Measurements from ENCODE around the gene GCAT. TPM values are rescaled to one million over a fixed set of nuclear protein-coding genes. Genes with fewer than 3 reads are reported as not detected.
A peak's percentile ranks its signal among the peaks of the same experiment; 100 is the strongest.

Gene GCAT
- polyA plus RNA-seq, 1 donor from 2014 or later, result 13.0 TPM

- Histone ChIP-seq H3K9me3 (ENCODE audit: low read length) (no peaks in the 10 kb centered on the region), H3K27me3 (ENCODE audit: insufficient read depth, low read depth, low read length) (no peaks in the 10 kb centered on the region), H3K4me3 (ENCODE audit: low read length) (peak overlapping the region; percentile 81), H4K20me1 (ENCODE audit: insufficient read depth) (no peaks in the 10 kb centered on the region), H3F3A (ENCODE audit: insufficient read depth, low read length, poor library complexity, severe bottlenecking) (peaks cover 6% of the 10 kb centered on the region), H3K36me3 (ENCODE audit: insufficient read depth, low read length) (no peaks in the 10 kb centered on the region), H3K27ac (ENCODE audit: low read length) (peak overlapping the region; percentile 78), H2AFZ (ENCODE audit: low read depth, low read length) (peak overlapping the region; percentile 31), H3K9me2 (ENCODE audit: insufficient read depth, low read length) (no peaks in the 10 kb centered on the region), H3K4me2 (ENCODE audit: low read length) (peak overlapping the region; percentile 66), H3K79me2 (replicated peaks; ENCODE audit: insufficient read depth, low read length) (peaks cover 23% of the 10 kb centered on the region), H3K9ac (ENCODE audit: low read length) (peak overlapping the region; percentile 31)
- no peak for TF ChIP-seq REST (IDR thresholded peaks at IDR 0.05; ENCODE audit: borderline replicate concordance)
Observed at GRCh38 chr22:37844904-37845329, 37.2 kb downstream of the GCAT start.

- Histone ChIP-seq H3K4me2 (ENCODE audit: low read length) (no peak overlapping the region), H3K79me2 (replicated peaks; ENCODE audit: insufficient read depth, low read length) (peaks cover 32% of the 10 kb centered on the region), H3K9ac (ENCODE audit: low read length) (no peak overlapping the region), H3K36me3 (ENCODE audit: insufficient read depth, low read length) (no peaks in the 10 kb centered on the region), H3K9me3 (ENCODE audit: low read length) (no peaks in the 10 kb centered on the region), H3K9me2 (ENCODE audit: insufficient read depth, low read length) (no peaks in the 10 kb centered on the region), H3F3A (ENCODE audit: insufficient read depth, low read length, poor library complexity, severe bottlenecking) (peaks cover 6% of the 10 kb centered on the region), H3K27ac (ENCODE audit: low read length) (no peak overlapping the region), H3K27me3 (ENCODE audit: insufficient read depth, low read depth, low read length) (no peaks in the 10 kb centered on the region), H3K4me3 (ENCODE audit: low read length) (no peak overlapping the region), H2AFZ (ENCODE audit: low read depth, low read length) (no peak overlapping the region), H4K20me1 (ENCODE audit: insufficient read depth) (no peaks in the 10 kb centered on the region)
- no peak for TF ChIP-seq TAF1 (IDR thresholded peaks at IDR 0.05; ENCODE audit: low read depth)
- no peak for TF ChIP-seq POLR2AphosphoS5 (IDR thresholded peaks at IDR 0.05)
- no peak for TF ChIP-seq REST (IDR thresholded peaks at IDR 0.05; ENCODE audit: borderline replicate concordance)
- TF ChIP-seq SMC3 (conservative IDR thresholded peaks at IDR 0.05; ENCODE audit: poor library complexity), result no peak
- TF ChIP-seq EP300 (conservative IDR thresholded peaks at IDR 0.05; ENCODE audit: poor library complexity, severe bottlenecking), result no peak
- no peak for TF ChIP-seq MXI1 (conservative IDR thresholded peaks at IDR 0.05; ENCODE audit: poor library complexity, severe bottlenecking)
- no peak for TF ChIP-seq EZH2 (IDR thresholded peaks at IDR 0.05; ENCODE audit: borderline replicate concordance, insufficient read depth, low read length, poor library complexity, severe bottlenecking)
- no peak for TF ChIP-seq CTCF (IDR thresholded peaks at IDR 0.05; ENCODE audit: poor library complexity, severe bottlenecking)
- no peak for TF ChIP-seq RAD21 (conservative IDR thresholded peaks at IDR 0.05)
Observed at GRCh38 chr22:37846433-37846832, 38.7 kb downstream of the GCAT start.

Data from neural cell (in vitro differentiated cells).